ENCODE measurements around the gene CD9.

The CD9 gene

GRCh38 chr12:6250343-6250742 is 50.1 kb downstream of the CD9 start:
- DNase-seq: no peak

GRCh38 chr12:6253278-6253677 is 53.1 kb downstream of the CD9 start:
- no peak for DNase-seq

GRCh38 chr12:6254491-6254890 is 54.3 kb downstream of the CD9 start:
- DNase-seq: no peak

- no peak for DNase-seq
These were observed 56.8 kb downstream of the CD9 start for GRCh38 chr12:6257007-6257406.

GRCh38 chr12:6262211-6262610 is 62.0 kb downstream of the CD9 start:
- DNase-seq: no peak

- no peak for DNase-seq
These were observed 62.4 kb downstream of the CD9 start for GRCh38 chr12:6262623-6263022.

GRCh38 chr12:6263931-6264330 is 63.7 kb downstream of the CD9 start:
- DNase-seq: no peak

GRCh38 chr12:6264402-6265037 is 64.3 kb downstream of the CD9 start:
- no peak for DNase-seq

- no peak for DNase-seq
These were observed 64.8 kb downstream of the CD9 start for GRCh38 chr12:6265038-6265405.

GRCh38 chr12:6266541-6266966 is 66.4 kb downstream of the CD9 start:
- DNase-seq: no peak

- no peak for DNase-seq
These were observed 66.9 kb downstream of the CD9 start for GRCh38 chr12:6266971-6267721.

GRCh38 chr12:6268484-6269157 is 68.4 kb downstream of the CD9 start:
- no peak for DNase-seq

- no peak for DNase-seq
These were observed 69.8 kb downstream of the CD9 start for GRCh38 chr12:6269986-6270385.

- DNase-seq: no peak
These were observed 71.1 kb downstream of the CD9 start for GRCh38 chr12:6271281-6271680.

- DNase-seq: no peak
These were observed 72.4 kb downstream of the CD9 start for GRCh38 chr12:6272300-6273204.

- no peak for DNase-seq
These were observed 73.0 kb downstream of the CD9 start for GRCh38 chr12:6273205-6273540.

GRCh38 chr12:6273541-6274230 is 73.5 kb downstream of the CD9 start:
- no peak for DNase-seq

- no peak for DNase-seq
These were observed 74.3 kb downstream of the CD9 start for GRCh38 chr12:6274231-6275221.

- DNase-seq: no peak
These were observed 76.0 kb downstream of the CD9 start for GRCh38 chr12:6275928-6276887.
